ENCODE measurements around the gene ZNF326. TPM values are rescaled to one million over a fixed set of nuclear protein-coding genes. Genes with fewer than 3 reads are reported as not detected.

The ZNF326 gene
- total RNA-seq = 24.5 and 24.6 TPM in 2 replicates

GRCh38 chr1:89994805-89995597 lies at the start of gene ZNF326:
ZNF326 (plus strand) TSS chr1:89995110; CDS start chr1:89995258, 148 bp downstream.

Small RNA genes lying within 50 kb of the gene (small RNA-seq; reads per million reads assigned to genes)
- gene RN7SKP272 = not detected

Other genes starting within 250 kb of the ZNF326 start
- 41.9 and 42.3 TPM in 2 replicates for gene LRRC8D, start 174.1 kb upstream of the ZNF326 start, total RNA-seq

All from thoracic aorta endothelial cell (primary cell).